ENCODE data around the gene RDH13.

- TF ChIP-seq CTCF (IDR thresholded peaks at IDR 0.05), result no peak
- TF ChIP-seq ZFX (IDR thresholded peaks at IDR 0.05; ENCODE audit: borderline replicate concordance), result no peak
Observed at GRCh38 chr19:55079400-55080038, 16.6 kb upstream of the RDH13 start.
